Measurements from ENCODE around the gene HBZ. TPM values are rescaled to one million over a fixed set of nuclear protein-coding genes. Genes with fewer than 3 reads are reported as not detected.

The HBZ gene
- total and polyA plus RNA-seq, 2 of the 8 experiments (the other 6 are each of a cell fraction or from before 2014, with no cell fraction given), result 0.12 TPM; not detected in 1

DNA sequence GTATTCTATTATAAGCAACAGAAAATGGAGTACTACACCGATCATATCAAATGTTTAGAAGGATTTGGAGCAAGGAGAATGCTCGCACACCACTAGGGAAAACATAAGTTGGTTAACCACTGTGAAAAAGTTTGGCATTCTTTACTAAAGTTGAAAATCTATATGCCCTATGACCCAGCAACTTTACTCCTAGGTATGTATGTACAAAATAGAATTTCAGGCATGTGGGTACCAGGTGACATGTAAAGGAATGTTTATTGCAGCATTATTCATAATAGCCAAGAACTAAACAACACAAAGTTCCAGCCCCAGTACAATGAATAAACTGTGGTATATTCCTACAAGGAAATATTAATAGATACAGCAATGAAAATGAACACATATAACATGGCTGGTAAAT is 5.8 kb upstream of the HBZ start:
- Histone ChIP-seq H3K18ac (ENCODE audit: extremely low read depth, low read length) (no peak overlapping the region), H3K4me1 (replicated peaks in 1 of 4; ENCODE audit: control insufficient read depth in 3 of 4, insufficient read depth in 4 of 4, low read length in 3 of 4) (no peaks in the 10 kb centered on the region; a peak in 1 of 7 replicates), H3K56ac (replicated peaks; ENCODE audit: insufficient read length, low read depth, low read length) (no peak overlapping the region), H4K5ac (ENCODE audit: insufficient read length, low read depth, low read length) (no peak overlapping the region), H3K79me1 (ENCODE audit: low read depth, low read length) (no peaks in the 10 kb centered on the region), H3K4ac (replicated peaks; ENCODE audit: insufficient read length, low read depth, low read length) (no peak overlapping the region), H3K23me2 (ENCODE audit: low read depth, low read length) (no peaks in the 10 kb centered on the region), H4K91ac (replicated peaks; ENCODE audit: insufficient read length, low read length) (no peak overlapping the region), H2BK15ac (ENCODE audit: low read length) (no peak overlapping the region), H3K27me3 (replicated peaks in 1 of 4; ENCODE audit: control insufficient read depth in 3 of 4, extremely low read depth in 1 of 4, insufficient read depth in 3 of 4, low read length in 3 of 4) (peaks cover 0 to 7% (median 2%) of the 10 kb centered on the region in 4 experiments; a peak in 1 of 7 replicates), H3K23ac (ENCODE audit: insufficient read length) (no peak overlapping the region), H2AK5ac (ENCODE audit: low read depth, low read length) (no peak overlapping the region), H3K36me3 (ENCODE audit: control insufficient read depth in 2 of 4, insufficient read depth in 4 of 4, low read length in 3 of 4) (no peaks in the 10 kb centered on the region), H3K27ac (ENCODE audit: low read depth, low read length) (no peak overlapping the region), H4K20me1 (replicated peaks in 1 of 2; ENCODE audit: control insufficient read depth in 1 of 2, insufficient read depth in 2 of 2, low read length in 2 of 2) (no peaks in the 10 kb centered on the region), H3K14ac (ENCODE audit: insufficient read length) (no peak overlapping the region), H2BK20ac (ENCODE audit: low read length) (no peak overlapping the region), H3K9me3 (ENCODE audit: insufficient read depth in 2 of 2, low read depth in 1 of 2, low read length in 1 of 2) (no peaks in the 10 kb centered on the region), H3K9ac (replicated peaks in 1 of 4; ENCODE audit: extremely low read depth in 1 of 4, low read depth in 3 of 4, low read length in 3 of 4) (no peak overlapping the region), H3K4me2 (ENCODE audit: insufficient read depth in 1 of 2, low read depth in 2 of 2, low read length in 2 of 2) (no peak overlapping the region), H3K79me2 (ENCODE audit: control insufficient read depth in 1 of 2, insufficient read depth in 2 of 2, low read length in 2 of 2) (no peaks in the 10 kb centered on the region), H2BK12ac (ENCODE audit: low read depth, low read length) (no peak overlapping the region), H2AFZ (ENCODE audit: low read length) (no peak overlapping the region), H3K4me3 (ENCODE audit: extremely low read depth in 1 of 4, insufficient read depth in 2 of 4, low read depth in 3 of 4, low read length in 4 of 4) (no peak overlapping the region), H2BK120ac (replicated peaks; ENCODE audit: low read depth, low read length) (no peak overlapping the region), H2BK5ac (ENCODE audit: low read depth, low read length) (no peak overlapping the region), H4K8ac (ENCODE audit: extremely low read depth, insufficient read depth, low read length) (no peak overlapping the region)
- ChIA-PET CTCF (ENCODE audit: partially characterized antibody) (no interaction called here), POLR2A (ENCODE audit: partially characterized antibody) (no interaction called here)
- FAIRE-seq (no peak), DNase-seq (ENCODE audit: low read depth in 1 of 2, low spot score in 2 of 2) (no peak)
- 82% methylated on average over 2 of the region's 2 CpGs; no CpG with 5 or more reads in 1 of the 2 experiments for WGBS, 2 experiments (ENCODE audit: extremely low coverage in 1 of 2, insufficient coverage in 1 of 2, insufficient read length in 1 of 2, insufficient replicate concordance in 2 of 2, low coverage in 1 of 2, low lambda C conversion rate in 2 of 2, missing lambda C conversion rate in 1 of 2)
- TF ChIP-seq KDM4A (IDR thresholded peaks at IDR 0.05; ENCODE audit: low read depth, low read length, severe bottlenecking), result no peak
- no peak for TF ChIP-seq GTF2F1 (IDR thresholded peaks at IDR 0.05; ENCODE audit: borderline replicate concordance, low read depth, low read length)
- TF ChIP-seq KDM5A (IDR thresholded peaks at IDR 0.05; ENCODE audit: low read length), result no peak
- TF ChIP-seq CTBP2 (IDR thresholded peaks at IDR 0.05; ENCODE audit: borderline replicate concordance, insufficient read depth, insufficient read length, low read length), result no peak
- TF ChIP-seq RXRA (IDR thresholded peaks at IDR 0.05; ENCODE audit: insufficient read depth, low read depth, low read length), result no peak
- no peak for TF ChIP-seq SIN3A (conservative IDR thresholded peaks at IDR 0.05 in 1 of 2, IDR thresholded peaks at IDR 0.05 in 1 of 2; ENCODE audit: low read depth in 1 of 2, low read length in 2 of 2)
- TF ChIP-seq JUND (IDR thresholded peaks at IDR 0.05; ENCODE audit: low read length), result no peak
- TF ChIP-seq BRCA1 (IDR thresholded peaks at IDR 0.05; ENCODE audit: low read depth, low read length), result no peak
- no peak for TF ChIP-seq HDAC6 (IDR thresholded peaks at IDR 0.05; ENCODE audit: low read depth, low read length)
- TF ChIP-seq MAFK (IDR thresholded peaks at IDR 0.05; ENCODE audit: low read depth, low read length), result no peak
- no peak for TF ChIP-seq KDM1A (IDR thresholded peaks at IDR 0.05; ENCODE audit: borderline replicate concordance, low read length)
- TF ChIP-seq, protein P1, sequence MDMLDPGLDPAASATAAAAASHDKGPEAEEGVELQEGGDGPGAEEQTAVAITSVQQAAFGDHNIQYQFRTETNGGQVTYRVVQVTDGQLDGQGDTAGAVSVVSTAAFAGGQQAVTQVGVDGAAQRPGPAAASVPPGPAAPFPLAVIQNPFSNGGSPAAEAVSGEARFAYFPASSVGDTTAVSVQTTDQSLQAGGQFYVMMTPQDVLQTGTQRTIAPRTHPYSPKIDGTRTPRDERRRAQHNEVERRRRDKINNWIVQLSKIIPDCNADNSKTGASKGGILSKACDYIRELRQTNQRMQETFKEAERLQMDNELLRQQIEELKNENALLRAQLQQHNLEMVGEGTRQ (IDR thresholded peaks at IDR 0.05; ENCODE audit: low read length), result no peak
- no peak for TF ChIP-seq HDAC2 (IDR thresholded peaks at IDR 0.05; ENCODE audit: borderline replicate concordance in 1 of 2, low read depth in 2 of 2, low read length in 2 of 2)
